Kidney (tissue), 14 donors: ENCODE data around the gene POLR3GL. TPM values are rescaled to one million over a fixed set of nuclear protein-coding genes. Genes with fewer than 3 reads are reported as not detected.

Experiments used
- DNase-seq, 5 donors: peaks; one replicate each; pipeline ENCODE4 v3.0.0-alpha.2; 2013 to 2020
- FAIRE-seq: peaks from 2 replicates; lab custom pipeline; 2012; peaks lifted over from hg19 to GRCh38; lab: Jason Lieb, UNC
- H3K27ac ChIP-seq, 2 donors: one replicate each; pipeline ENCODE4 v1.7.0; 2013; ENCODE audit warnings: low read depth in 2 of 2, low read length in 2 of 2, inconsistent platforms in 1 of 2
- H3K27me3 ChIP-seq: one replicate; pipeline ENCODE4 v1.7.1; 2013; ENCODE audit warnings: low read length, inconsistent platforms; ENCODE audit not compliant: control insufficient read depth, insufficient read depth
- H3K36me3 ChIP-seq, 3 donors: one replicate each; pipeline versions ENCODE4 v1.7.0 to v1.7.1; 2013; ENCODE audit warnings: low read length in 3 of 3, control low read depth in 1 of 3, inconsistent platforms in 1 of 3; ENCODE audit not compliant: insufficient read depth in 3 of 3, control insufficient read depth in 2 of 3
- H3K4me1 ChIP-seq, 3 donors: one replicate each; pipeline versions ENCODE4 v1.7.0 to v1.7.1; 2013; ENCODE audit warnings: low read length in 3 of 3, inconsistent platforms in 1 of 3, low read depth in 1 of 3; ENCODE audit not compliant: control insufficient read depth in 2 of 3, insufficient read depth in 2 of 3
- H3K4me3 ChIP-seq, 3 donors: one replicate each; pipeline versions ENCODE4 v1.7.0 to v1.8.1; 2013; ENCODE audit warnings: low read length in 3 of 3, control low read depth in 1 of 3, inconsistent platforms in 1 of 3
- H3K9ac ChIP-seq, 3 donors: one replicate each; pipeline versions ENCODE4 v1.7.0 to v1.7.1; 2013; ENCODE audit warnings: low read length in 3 of 3, control low read depth in 1 of 3, inconsistent platforms in 1 of 3
- H3K9me3 ChIP-seq, 3 donors: one replicate each; pipeline versions ENCODE4 v1.7.0 to v1.7.1; 2013; ENCODE audit warnings: low read length in 3 of 3, control low read depth in 1 of 3, inconsistent platforms in 1 of 3; ENCODE audit not compliant: control insufficient read depth in 2 of 3, insufficient read depth in 1 of 3
- CTCF ChIP-seq: IDR thresholded peaks from 3 replicates; pipeline ENCODE4 v1.5.1; 2012; ENCODE audit warnings: mild to moderate bottlenecking, moderate library complexity, borderline replicate concordance; ENCODE audit not compliant: insufficient read depth; ENCODE audit errors: extremely low read depth
- intact Hi-C: fragments of 100-400 bp; cut with DNase I; formaldehyde crosslinking; loops from one replicate; pipeline ENCODE4 v1.11.1; 2022
- polyA plus RNA-seq: library from polyadenylated mRNA; stranded (reverse); fragments of 350-450 nt; fragmentation: Illumina TruSeq; extraction: RNeasy Lipid Tissue Mini Kit (QIAGEN cat#74804); gene quantifications from one replicate; pipeline ENCODE4 v1.2.3, GENCODE V29; 2014; ENCODE audit warnings: low read depth, low replicate concordance; ENCODE audit not compliant: insufficient read depth
- total RNA-seq: library from RNA; stranded (reverse); fragmentation: NEBNext Ultra II Directional; extraction: Animal tissue kit (Norgen Biotek cat#: 25700); gene quantifications from one replicate; pipeline ENCODE4 v1.2.1, GENCODE V29; 2021
- donor health status: control.
- donor health status: control.
- donor health status: control.
- donor health status: control.
- donor health status: control.
- donor health status: DM: yes; HTN: yes; CAD: no.
- donor health status: Normal renal cell carcinoma (clear cell type).

Gene POLR3GL
- total and polyA plus RNA-seq, 2 donors from 2014 or later = 19.0 to 45.6 TPM

- Histone ChIP-seq H3K27me3 (no peaks in the 10 kb centered on the region), H3K9me3 (no peaks in the 10 kb centered on the region), H3K9ac (no peak overlapping the region), H3K4me3 (no peak overlapping the region), H3K36me3 (no peaks in the 10 kb centered on the region), H3K4me1 (peaks cover 6 to 34% (median 15%) of the 10 kb centered on the region in 3 donors), H3K27ac (no peak overlapping the region)
- intact Hi-C loops = no loop called here
- TF ChIP-seq CTCF = no peak
- no peak for FAIRE-seq
- DNase-seq = no peak
These were observed 5.2 kb upstream of the POLR3GL start for GRCh38 chr1:145959333-145959732.

GRCh38 chr1:145959957-145960467 lies 4.5 kb upstream of the POLR3GL start:
- peaks cover 6 to 35% (median 15%) of the 10 kb centered on the region in 3 donors for H3K4me1 ChIP-seq

GRCh38 chr1:145960468-145961108 lies 3.9 kb upstream of the POLR3GL start:
- H3K36me3 ChIP-seq = no peaks in the 10 kb centered on the region
- no peaks in the 10 kb centered on the region for H3K9me3 ChIP-seq
- peak; percentile 2 for TF ChIP-seq CTCF
- no peaks in the 10 kb centered on the region for H3K27me3 ChIP-seq
- FAIRE-seq (no peak), DNase-seq (peak; percentile 84 to 95 (median 92))
- H3K27ac ChIP-seq = peak overlapping the region; percentile 77 to 86
- peaks cover 6 to 32% (median 15%) of the 10 kb centered on the region in 3 donors for H3K4me1 ChIP-seq
- H3K9ac ChIP-seq = peak overlapping the region; percentile 62 to 86 (median 72)
- peak overlapping the region; percentile 73 to 75 (median 74) for H3K4me3 ChIP-seq
- intact Hi-C loops = no loop called here

More at GRCh38 chr1:145959957-145960467, 4.5 kb upstream of the POLR3GL start:
- intact Hi-C loops = no loop called here
- Histone ChIP-seq H3K4me3 (peak overlapping the region in 2 of 3 donors; percentile 73 to 75), H3K27ac (no peak overlapping the region), H3K36me3 (no peaks in the 10 kb centered on the region), H3K9ac (peak overlapping the region in 1 of 3 donors; percentile 35), H3K27me3 (no peaks in the 10 kb centered on the region), H3K9me3 (no peaks in the 10 kb centered on the region)
- no peak for FAIRE-seq
- no peak for DNase-seq
- TF ChIP-seq CTCF = no peak

- Histone ChIP-seq H3K27me3 (no peaks in the 10 kb centered on the region), H3K27ac (peak overlapping the region; percentile 77 to 86), H3K36me3 (no peaks in the 10 kb centered on the region), H3K9ac (peak overlapping the region; percentile 62 to 86 (median 72)), H3K9me3 (no peaks in the 10 kb centered on the region), H3K4me3 (peak overlapping the region; percentile 73 to 75 (median 74)), H3K4me1 (peaks cover 6 to 30% (median 15%) of the 10 kb centered on the region in 3 donors)
- no peak for TF ChIP-seq CTCF
- FAIRE-seq = no peak
- no peak for DNase-seq
- intact Hi-C loops = no loop called here
These were observed 3.4 kb upstream of the POLR3GL start for GRCh38 chr1:145961109-145961424.
